ENCODE measurements around the gene ARID4A.
A peak's percentile ranks its signal among the peaks of the same experiment; 100 is the strongest.
"Not testable (repeated sequence)": the region's sequence is repeated elsewhere in the genome, so short reads cannot be mapped to it uniquely, and the experiment has no call there.

The ARID4A gene

GRCh38 chr14:58356268-58356667 lies 57.9 kb downstream of the ARID4A start:
- DNase-seq (ENCODE audit: low spot score): no peak

- DNase-seq (ENCODE audit: low spot score): not testable (repeated sequence)
Observed at GRCh38 chr14:58362272-58362671, 63.9 kb downstream of the ARID4A start.

GRCh38 chr14:58362798-58363412 lies 64.5 kb downstream of the ARID4A start:
- DNase-seq (ENCODE audit: low spot score): no peak

GRCh38 chr14:58364316-58364715 lies 66.0 kb downstream of the ARID4A start:
- no peak for DNase-seq (ENCODE audit: low spot score)

GRCh38 chr14:58367296-58367695 lies 68.9 kb downstream of the ARID4A start:
- DNase-seq (ENCODE audit: low spot score): no peak

- DNase-seq (ENCODE audit: low spot score): peak; percentile 6
Observed at GRCh38 chr14:58368956-58369355, 70.6 kb downstream of the ARID4A start.

- DNase-seq (ENCODE audit: low spot score): no peak
Observed at GRCh38 chr14:58376791-58377190, 78.4 kb downstream of the ARID4A start.

GRCh38 chr14:58390830-58391229 lies 92.5 kb downstream of the ARID4A start:
- DNase-seq (ENCODE audit: low spot score): no peak

GRCh38 chr14:58395562-58395811 lies 97.1 kb downstream of the ARID4A start:
- DNase-seq (ENCODE audit: low spot score): no peak

- peak; percentile 93 for DNase-seq (ENCODE audit: low spot score)
Observed at GRCh38 chr14:58395812-58396788, 97.7 kb downstream of the ARID4A start, which contains the start of gene TOMM20L. Gene TOMM20L, plus strand, starts transcription at chr14:58395930. Its CDS starts 28 bp downstream, at chr14:58395958.

- no peak for DNase-seq (ENCODE audit: low spot score)
Observed at GRCh38 chr14:58397156-58397555, 98.8 kb downstream of the ARID4A start.

- DNase-seq (ENCODE audit: low spot score): no peak
Observed at GRCh38 chr14:58398495-58398894, 100.1 kb downstream of the ARID4A start.

GRCh38 chr14:58398895-58399294 lies 100.5 kb downstream of the ARID4A start:
- DNase-seq (ENCODE audit: low spot score): no peak

- DNase-seq (ENCODE audit: low spot score): no peak
Observed at GRCh38 chr14:58401587-58401986, 103.2 kb downstream of the ARID4A start.

- DNase-seq (ENCODE audit: low spot score): no peak
Observed at GRCh38 chr14:58408681-58409215, 110.4 kb downstream of the ARID4A start.

GRCh38 chr14:58414845-58415244 lies 116.5 kb downstream of the ARID4A start:
- DNase-seq (ENCODE audit: low spot score): no peak

GRCh38 chr14:58415636-58416547 lies 117.5 kb downstream of the ARID4A start:
- DNase-seq (ENCODE audit: low spot score): no peak

GRCh38 chr14:58416934-58417333 lies 118.6 kb downstream of the ARID4A start:
- DNase-seq (ENCODE audit: low spot score): not testable (repeated sequence)

All from AG08396 (cell line).